Non-pigmented ciliary epithelial cell (primary cell): Measurements from ENCODE around the gene UBE2M.
"Not testable (repeated sequence)": the region's sequence is repeated elsewhere in the genome, so short reads cannot be mapped to it uniquely, and the experiment has no call there.

ENCODE experiments used
- DNase-seq: peaks from one replicate; pipeline ENCODE4 v3.0.0-alpha.2; 2010; ENCODE audit warnings: low read depth

Gene UBE2M

DNA sequence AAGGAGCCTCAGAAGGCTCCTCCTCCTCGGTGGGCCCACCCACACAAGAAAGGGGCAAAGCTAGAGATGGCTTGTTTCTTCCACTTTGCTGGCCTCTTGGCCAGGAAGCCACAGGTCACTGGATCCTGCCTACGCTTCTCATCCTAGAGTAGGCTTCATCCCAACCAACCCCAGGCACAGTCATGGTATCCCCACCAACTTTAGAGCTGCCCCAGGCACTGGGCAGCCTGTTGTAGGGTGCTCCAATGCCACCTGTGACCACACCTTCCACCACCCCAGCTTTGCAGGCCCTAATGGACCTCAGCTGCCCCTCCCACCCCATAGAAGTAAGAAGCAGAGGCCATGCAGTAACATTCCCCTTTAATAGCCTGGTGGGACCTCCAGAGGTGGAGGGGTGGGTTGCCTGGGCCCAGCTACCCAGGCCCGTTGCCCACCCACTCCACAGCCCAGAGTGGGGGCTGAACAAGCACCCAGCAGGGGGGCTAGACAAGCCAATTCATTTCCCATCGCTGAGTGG lies 3.0 kb downstream of the UBE2M start:
- no peak for DNase-seq

DNA sequence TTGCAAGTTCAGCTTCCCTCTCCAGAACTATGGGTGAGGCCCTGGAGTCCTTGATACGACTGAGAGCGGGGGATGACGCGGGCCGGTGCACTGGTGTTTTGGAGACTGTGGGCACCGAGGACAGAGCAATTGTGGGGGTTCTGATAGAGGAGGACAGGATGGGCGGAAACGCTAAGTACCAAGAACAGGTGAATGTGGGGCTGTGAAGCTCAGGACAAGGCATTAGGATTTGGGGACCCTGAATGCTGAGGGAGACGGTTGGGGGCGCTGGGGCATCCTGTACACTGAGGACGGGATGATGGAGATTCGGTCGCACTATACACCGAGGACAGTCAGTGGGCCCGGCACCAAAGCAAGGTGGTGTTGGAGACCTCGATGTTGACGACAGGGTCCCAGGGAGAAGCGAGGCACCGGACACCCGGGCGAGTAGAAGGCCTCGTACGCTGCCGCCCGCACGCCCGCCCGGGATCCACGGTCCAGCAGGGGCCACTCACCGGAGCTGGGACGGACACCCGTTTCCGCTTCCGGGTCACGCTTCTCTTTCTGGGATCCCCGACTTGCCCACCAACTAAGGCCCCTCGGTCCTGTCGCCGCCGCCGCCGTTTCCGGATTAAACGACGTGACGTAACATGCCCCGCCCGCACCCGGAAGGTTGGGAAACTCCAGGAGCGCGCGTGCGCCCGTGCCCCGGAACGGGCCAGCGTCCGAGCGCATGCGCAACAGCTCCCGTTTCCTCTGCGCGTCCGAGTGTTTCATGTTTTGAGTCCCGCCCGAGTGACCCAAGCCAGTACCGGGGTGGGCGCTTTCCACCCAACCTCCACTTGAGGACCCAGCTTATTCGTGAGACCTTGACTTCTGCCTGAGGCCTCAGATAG lies 3.7 kb downstream of the UBE2M start, which contains the start of gene CHMP2A:
Gene CHMP2A (minus strand): TSS at position 612 of the 875 bp plus-strand sequence. CDS start 893 bp downstream, outside the sequence.
- DNase-seq, result peak; percentile 72

DNA sequence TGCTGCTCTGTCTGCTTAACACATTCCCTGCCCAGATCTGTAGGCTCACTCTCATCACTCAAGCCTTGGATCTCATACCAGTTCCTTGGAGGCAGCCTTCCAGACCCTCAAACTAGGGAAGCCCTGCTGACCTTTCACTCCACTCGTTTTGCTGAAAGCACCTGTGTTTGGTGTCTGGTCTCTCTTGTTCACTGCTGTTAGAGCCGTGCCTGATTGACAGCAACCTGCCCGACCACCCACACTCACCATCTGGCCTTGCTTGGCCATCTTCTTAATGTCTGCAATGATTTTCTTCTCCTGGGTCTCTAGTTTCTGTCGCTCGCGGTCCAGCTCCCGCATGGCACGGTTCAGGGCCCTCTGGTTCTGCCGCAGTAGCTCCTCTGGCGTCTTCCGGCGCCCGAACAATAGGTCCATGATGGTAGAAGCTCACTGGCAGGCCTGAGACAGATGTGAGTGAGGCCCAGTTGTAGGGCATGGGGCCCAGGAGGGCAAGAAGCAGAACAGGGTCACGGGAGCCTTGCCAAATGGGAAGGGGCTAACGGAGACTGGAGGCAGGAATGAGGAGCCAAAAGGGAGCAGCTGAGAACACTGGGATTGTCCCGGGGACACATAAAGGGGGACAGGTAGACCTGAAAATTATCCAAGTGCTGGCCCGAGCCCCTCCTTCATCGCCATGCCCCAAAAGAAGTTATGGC lies 4.5 kb downstream of the UBE2M start:
- DNase-seq, result no peak

DNA sequence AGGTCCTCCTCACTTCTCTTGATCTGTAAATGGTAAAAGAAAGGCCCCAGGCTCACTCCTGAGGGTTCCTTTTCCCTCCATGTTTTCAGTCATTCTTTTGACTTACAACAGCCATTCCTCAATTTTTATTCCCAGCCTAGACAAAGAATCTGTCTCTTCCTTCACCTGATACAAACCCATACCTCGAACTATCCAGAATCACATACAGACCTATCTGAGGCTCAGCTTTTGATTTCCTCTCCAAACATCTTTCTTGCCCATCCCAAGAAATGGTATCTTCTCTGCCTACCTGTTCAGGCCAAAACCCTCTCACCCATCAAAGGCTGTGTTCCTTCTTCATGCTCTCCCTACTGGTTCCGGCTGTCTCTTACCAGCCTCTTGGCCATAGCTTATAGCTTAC lies 5.8 kb downstream of the UBE2M start:
- no peak for DNase-seq

DNA sequence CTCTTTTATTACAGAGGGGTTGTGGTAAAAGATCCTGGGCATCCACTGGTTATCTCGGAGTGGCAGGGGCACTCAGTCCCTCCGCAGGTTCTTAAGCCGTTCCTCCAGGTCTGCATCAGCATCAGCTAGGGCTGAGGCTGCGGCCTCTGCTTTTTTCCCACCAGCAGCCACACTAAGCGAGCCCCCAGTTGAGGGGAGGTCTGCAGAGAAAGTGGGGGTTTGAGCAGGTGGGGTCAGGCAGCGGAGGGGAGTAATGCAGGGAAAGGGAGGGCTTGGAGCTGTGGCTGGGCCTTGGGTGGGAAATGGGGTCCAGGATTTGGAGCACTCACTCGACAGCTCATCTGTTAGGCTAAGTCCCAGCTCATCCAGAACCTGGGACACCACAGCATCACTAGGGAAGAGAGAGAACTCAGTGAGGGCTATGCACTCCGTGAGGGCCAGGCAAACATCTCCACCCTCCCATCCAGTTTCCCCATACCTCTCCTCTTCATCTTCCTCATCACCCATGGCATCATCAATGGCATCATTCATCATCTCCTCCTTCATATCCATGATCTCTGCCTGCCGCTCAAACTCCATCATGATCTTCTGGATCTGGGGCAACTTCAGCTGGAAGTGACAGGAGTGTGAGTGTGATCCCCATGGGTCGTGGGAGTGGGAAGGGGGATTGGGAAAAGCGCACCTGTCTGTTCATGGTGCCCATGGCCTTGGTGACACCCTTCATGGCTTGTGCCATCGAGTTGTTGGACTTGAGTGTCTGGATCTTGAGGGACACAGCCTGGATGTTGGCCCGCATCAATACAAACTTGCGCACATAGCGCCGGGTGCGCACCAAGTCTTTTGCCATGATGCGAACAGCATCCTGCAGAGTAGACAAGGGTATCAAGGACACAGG lies 6.6 kb downstream of the UBE2M start:
- DNase-seq, result no peak

DNA sequence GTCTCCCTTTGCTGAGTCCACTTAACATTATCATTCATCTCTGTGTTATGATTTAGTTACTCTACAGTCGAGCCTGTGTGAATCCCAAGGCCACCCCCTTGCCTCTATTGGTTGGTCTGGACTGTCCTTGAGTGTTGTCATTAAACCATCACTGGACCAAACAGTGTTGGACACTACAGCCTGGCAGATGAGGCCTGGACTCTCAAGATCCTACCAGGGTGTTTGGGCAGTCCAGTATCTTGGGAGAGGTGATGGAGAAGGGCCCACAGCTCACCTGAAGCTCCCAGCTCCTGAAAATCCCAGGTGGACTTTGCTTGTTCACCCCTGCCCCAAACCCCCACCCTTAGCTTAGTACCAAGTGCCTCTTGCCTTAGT lies 7.3 kb downstream of the UBE2M start:
- no peak for DNase-seq

DNA sequence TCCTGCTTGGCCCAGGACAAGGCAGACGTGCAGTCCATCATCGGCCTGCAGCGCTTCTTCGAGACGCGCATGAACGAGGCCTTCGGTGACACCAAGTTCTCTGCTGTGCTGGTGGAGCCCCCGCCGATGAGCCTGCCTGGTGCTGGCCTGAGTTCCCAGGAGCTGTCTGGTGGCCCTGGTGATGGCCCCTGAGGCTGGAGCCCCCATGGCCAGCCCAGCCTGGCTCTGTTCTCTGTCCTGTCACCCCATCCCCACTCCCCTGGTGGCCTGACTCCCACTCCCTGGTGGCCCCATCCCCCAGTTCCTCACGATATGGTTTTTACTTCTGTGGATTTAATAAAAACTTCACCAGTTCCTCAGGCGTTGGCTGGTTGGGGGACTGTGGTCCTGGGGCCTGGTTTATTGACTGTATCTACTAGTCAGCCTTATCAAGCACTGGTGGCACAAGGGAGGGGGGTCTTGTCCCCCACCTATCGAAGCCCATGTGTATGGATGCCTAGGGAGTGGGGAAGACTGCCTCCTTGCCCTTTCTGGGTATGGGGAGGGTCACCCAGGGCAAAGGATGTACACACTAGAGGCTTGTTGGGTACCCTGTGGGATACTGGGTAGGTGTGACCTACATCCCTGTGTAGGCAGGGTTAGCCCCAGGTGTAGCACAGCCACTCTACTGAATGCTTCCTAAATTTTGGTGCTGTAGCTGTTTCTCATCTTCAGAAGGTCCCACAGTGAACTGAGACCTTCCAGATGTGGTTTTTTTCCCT lies 7.9 kb downstream of the UBE2M start:
- DNase-seq, result no peak

DNA sequence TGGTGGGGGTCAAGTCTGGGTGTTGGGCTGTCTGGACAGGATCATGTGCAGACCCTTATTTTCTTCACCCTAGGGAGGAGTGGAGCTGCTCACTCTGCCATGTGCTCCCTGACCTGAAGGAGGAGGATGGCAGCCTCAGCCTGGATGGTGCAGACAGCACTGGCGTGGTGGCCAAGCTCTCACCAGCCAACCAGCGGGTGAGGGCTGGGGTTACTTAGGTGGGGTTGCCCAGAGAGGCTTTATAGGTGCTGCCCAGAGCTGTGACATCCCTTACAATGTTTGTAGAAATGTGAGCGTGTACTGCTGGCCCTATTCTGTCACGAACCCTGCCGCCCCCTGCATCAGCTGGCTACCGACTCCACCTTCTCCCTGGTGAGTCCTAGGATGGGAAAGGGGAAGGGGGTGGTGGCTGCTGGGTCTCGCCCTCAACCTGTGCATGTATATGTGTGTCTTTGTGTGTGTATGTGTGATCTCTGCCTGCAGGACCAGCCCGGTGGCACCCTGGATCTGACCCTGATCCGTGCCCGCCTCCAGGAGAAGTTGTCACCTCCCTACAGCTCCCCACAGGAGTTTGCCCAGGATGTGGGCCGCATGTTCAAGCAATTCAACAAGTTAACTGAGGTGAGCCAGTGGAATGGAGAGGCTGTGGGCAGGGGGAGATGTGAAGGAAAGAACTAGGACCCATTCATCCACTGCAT lies 8.6 kb downstream of the UBE2M start:
- DNase-seq, result no peak

DNA sequence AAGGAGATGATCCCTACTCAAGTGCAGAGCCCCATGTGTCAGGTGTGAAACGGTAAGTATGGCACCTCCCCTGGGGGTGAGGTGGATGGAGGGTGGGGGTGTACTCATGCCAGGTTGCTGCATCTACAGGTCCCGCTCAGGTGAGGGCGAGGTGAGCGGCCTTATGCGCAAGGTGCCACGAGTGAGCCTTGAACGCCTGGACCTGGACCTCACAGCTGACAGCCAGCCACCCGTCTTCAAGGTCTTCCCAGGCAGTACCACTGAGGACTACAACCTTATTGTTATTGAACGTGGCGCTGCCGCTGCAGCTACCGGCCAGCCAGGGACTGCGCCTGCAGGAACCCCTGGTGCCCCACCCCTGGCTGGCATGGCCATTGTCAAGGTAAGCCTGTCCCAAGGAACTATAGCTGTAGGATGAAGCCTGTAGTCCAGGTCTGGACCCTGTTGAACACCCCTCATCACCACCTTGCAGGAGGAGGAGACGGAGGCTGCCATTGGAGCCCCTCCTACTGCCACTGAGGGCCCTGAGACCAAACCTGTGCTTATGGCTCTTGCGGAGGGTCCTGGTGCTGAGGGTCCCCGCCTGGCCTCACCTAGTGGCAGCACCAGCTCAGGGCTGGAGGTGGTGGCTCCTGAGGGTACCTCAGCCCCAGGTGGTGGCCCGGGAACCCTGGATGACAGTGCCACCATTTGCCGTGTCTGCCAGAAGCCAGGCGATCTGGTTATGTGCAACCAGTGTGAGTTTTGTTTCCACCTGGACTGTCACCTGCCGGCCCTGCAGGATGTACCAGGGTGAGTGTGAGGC lies 9.3 kb downstream of the UBE2M start:
- no peak for DNase-seq

DNA sequence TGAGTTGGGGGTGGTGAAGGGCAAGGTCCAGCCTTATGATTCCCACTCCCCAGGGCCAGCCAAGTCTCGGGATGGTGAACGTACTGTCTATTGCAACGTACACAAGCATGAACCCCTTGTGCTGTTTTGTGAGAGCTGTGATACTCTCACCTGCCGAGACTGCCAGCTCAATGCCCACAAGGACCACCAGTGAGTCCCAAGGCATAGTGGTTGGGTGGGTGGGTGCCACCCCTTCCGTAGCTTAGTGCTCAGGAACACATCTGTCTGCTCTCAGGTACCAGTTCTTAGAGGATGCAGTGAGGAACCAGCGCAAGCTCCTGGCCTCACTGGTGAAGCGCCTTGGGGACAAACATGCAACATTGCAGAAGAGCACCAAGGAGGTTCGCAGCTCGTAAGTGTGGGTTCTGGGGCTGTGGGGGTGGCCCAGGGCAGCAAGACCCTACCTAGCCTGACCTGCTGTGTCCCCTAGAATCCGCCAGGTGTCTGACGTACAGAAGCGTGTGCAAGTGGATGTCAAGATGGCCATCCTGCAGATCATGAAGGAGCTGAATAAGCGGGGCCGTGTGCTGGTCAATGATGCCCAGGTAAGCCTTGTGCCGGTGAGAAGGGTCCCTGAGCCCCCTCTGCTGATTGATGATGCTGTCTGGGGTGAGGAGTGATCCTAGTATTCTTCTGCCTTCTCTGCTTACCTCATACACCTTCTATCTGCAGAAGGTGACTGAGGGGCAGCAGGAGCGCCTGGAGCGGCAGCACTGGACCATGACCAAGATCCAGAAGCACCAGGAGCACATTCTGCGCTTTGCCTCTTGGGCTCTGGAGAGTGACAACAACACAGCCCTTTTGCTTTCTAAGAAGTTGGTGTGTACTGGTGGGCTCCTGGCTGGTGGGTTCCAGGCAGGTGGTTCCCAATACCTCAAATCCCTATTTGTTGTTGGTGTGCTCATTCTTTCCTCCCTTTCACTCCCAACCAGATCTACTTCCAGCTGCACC lies 10.8 kb downstream of the UBE2M start:
- no peak for DNase-seq

DNA sequence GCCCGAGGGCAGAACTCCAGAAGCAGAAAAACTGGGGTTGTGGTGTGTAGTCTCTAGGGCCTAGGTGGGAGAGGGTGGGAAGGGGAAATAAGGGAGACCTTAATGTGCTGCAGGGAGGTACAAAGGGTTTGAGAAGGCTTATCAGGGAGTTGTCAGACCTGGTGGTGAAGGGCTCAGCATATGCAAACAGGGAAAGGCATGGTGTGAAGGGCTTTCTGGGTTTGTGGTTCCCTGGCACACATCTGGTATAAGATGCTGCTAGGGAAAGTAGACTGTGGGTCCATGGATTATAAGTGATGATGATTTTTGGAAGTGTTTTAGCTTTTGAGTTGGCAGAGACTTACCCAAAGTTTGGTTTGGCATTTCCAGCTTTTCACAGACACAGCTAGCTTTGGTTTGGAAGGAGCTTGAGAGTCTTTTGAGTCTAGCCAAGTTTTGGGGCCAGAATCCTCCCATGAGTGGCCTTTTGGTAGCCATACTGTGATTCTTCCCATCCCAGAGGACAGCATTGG lies 12.3 kb downstream of the UBE2M start:
- DNase-seq, result no peak

DNA sequence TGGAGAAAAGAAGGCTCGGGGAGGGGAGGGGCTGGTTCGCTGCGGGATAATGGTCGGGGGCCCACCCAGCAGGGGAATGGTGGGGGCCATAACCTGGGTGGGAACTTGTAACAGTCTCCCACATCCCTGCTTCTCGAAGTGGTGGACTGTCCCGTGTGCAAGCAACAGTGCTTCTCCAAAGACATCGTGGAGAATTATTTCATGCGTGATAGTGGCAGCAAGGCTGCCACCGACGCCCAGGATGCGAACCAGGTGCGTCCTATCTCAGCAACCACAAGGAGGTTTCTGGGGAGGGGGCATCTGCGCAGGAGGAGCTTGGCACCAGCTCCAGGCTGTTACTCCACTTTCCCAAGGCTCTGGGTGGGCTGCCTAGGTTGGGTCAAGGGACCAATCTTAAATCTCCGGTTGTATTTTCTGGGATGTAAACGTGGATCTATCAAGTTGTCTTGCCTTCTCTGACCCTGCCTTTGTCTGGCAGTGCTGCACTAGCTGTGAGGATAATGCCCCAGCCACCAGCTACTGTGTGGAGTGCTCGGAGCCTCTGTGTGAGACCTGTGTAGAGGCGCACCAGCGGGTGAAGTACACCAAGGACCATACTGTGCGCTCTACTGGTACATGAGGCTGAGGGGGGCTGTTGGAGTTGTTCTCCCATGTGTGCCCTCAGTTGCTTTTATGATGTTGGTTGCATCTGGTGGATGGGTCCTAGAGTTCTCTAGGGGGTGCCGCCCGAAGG lies 13.0 kb downstream of the UBE2M start:
- DNase-seq, result no peak

DNA sequence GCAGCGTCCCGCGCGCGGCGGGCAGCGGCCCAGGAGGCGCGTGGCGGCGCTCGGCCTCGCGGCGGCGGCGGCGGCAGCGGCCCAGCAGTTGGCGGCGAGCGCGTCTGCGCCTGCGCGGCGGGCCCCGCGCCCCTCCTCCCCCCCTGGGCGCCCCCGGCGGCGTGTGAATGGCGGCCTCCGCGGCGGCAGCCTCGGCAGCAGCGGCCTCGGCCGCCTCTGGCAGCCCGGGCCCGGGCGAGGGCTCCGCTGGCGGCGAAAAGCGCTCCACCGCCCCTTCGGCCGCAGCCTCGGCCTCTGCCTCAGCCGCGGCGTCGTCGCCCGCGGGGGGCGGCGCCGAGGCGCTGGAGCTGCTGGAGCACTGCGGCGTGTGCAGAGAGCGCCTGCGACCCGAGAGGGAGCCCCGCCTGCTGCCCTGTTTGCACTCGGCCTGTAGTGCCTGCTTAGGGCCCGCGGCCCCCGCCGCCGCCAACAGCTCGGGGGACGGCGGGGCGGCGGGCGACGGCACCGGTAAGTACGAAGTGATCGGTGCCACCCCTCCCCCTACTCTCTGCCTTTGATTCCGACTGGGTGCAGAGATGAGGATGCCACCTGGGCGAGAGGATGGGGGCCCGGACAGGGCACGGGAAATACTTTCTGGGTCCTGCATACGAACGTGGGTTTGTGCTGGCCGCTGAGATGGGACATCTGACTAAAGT lies 13.7 kb downstream of the UBE2M start:
- DNase-seq, result no peak

DNA sequence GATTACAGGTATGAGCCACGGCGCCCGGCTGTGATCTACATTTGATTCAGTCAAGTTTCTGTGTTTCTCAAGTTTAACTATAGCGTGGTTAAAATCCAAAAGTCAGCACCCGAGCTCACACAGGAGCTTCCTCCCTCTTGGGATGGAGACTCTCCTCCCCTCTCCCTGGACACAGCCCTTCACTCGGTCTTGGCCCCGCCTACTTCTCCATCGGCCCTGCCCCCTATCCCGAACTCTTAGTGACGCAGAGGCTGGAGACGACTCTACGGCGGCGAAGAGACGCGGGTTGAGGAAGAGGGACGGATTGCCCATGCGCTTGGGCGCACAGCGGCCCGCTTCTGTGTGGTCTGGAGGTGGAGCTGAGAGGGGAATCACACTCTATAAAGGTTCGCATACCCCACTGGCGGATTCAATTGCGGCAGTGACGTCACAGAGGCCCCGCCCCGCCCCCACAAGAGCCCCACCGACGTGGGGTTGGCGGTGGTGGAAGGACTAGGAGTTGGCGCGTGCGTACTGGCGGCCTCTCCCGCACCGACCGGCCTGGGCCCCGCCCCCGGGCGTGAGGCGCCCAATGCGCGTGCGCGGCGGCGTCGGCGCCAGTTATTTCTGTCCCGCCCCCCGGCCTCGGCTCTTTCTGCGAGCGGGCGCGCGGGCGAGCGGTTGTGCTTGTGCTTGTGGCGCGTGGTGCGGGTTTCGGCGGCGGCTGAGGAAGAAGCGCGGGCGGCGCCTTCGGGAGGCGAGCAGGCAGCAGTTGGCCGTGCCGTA lies 14.4 kb downstream of the UBE2M start, which contains the start of gene TRIM28:
Gene TRIM28 (plus strand): TSS at position 239 of the 765 bp plus-strand sequence. CDS start 694 bp downstream, outside the sequence.
- DNase-seq, result peak; percentile 94

DNA sequence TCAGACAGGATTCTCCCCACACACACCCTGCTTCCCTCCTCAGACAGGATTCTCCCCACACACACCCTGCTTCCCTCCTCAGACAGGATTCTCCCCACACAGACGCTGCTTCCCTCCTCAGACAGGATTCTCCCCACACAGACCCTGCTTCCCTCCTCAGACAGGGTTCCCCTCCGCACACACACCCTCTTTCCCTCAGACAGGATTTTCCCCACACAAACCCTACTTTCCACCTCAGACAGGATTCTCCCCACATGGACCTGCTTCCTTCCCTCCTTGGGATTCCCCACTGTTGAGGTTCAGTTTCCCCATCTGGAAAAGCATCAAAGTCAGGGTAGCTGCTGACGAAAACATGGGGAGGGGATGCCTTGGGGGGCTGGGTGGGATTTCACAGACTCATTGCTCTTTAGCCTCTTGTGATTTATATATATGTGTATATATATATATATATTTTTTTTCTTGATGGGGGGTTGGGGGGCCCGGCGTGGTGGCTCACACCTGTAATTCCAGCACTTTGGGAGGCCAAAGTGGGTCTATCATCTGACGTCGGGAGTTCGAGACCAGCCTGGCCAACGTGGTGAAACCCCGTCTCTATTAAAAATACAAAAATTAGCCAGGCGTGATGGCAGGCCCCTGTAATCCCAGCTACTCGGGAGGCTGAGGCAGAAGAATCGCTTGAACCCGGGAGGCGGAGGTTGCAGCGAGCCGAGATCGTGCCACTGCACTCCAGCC lies 15.6 kb downstream of the UBE2M start:
- not testable (repeated sequence) for DNase-seq
